DLD1 (cell line): ENCODE data around the gene TBX1.
"Not testable (repeated sequence)": the region's sequence is repeated elsewhere in the genome, so short reads cannot be mapped to it uniquely, and the experiment has no call there.

Experiments
- in situ Hi-C: cut with HindIII; loops from 2 replicates; pipeline ENCODE4 v1.10.0; 2017; ENCODE audit warnings: low sequenced_read_pairs

The TBX1 gene

GRCh38 chr22:19779685-19780268, 19.2 kb downstream of the TBX1 start:
- in situ Hi-C loops: no loop called here

GRCh38 chr22:19782533-19782932, 22.0 kb downstream of the TBX1 start:
- in situ Hi-C loops: no loop called here

GRCh38 chr22:19783586-19784383, 23.2 kb downstream of the TBX1 start:
- in situ Hi-C loops: no loop called here

- in situ Hi-C loops: no loop called here
Observed at GRCh38 chr22:19784384-19785175, 24.0 kb downstream of the TBX1 start.

- in situ Hi-C loops: no loop called here
Observed at GRCh38 chr22:19785461-19786263, 25.1 kb downstream of the TBX1 start.

- in situ Hi-C loops: no loop called here
Observed at GRCh38 chr22:19786264-19786585, 25.6 kb downstream of the TBX1 start.

- in situ Hi-C loops: no loop called here
Observed at GRCh38 chr22:19786959-19787848, 26.6 kb downstream of the TBX1 start.

- in situ Hi-C loops: no loop called here
Observed at GRCh38 chr22:19787849-19788141, 27.2 kb downstream of the TBX1 start.

GRCh38 chr22:19788661-19789225, 28.2 kb downstream of the TBX1 start:
- in situ Hi-C loops: no loop called here

- in situ Hi-C loops: no loop called here
Observed at GRCh38 chr22:19789406-19789805, 28.8 kb downstream of the TBX1 start.

GRCh38 chr22:19789828-19790227, 29.2 kb downstream of the TBX1 start:
- in situ Hi-C loops: no loop called here

- in situ Hi-C loops: no loop called here
Observed at GRCh38 chr22:19791243-19791642, 30.7 kb downstream of the TBX1 start.

- in situ Hi-C loops: no loop called here
Observed at GRCh38 chr22:19791894-19792293, 31.3 kb downstream of the TBX1 start.

- in situ Hi-C loops: not testable (repeated sequence)
Observed at GRCh38 chr22:19792383-19792896, 31.9 kb downstream of the TBX1 start.

- in situ Hi-C loops: no loop called here
Observed at GRCh38 chr22:19793161-19793560, 32.6 kb downstream of the TBX1 start.

- in situ Hi-C loops: no loop called here
Observed at GRCh38 chr22:19793661-19794310, 33.2 kb downstream of the TBX1 start.

GRCh38 chr22:19795617-19796008, 35.0 kb downstream of the TBX1 start:
- in situ Hi-C loops: no loop called here

- in situ Hi-C loops: no loop called here
Observed at GRCh38 chr22:19796160-19796559, 35.6 kb downstream of the TBX1 start.
